IPS DF 4.7 (cell line): Measurements from ENCODE around the gene CCND2.

Experiments
- DNase-seq: peaks from one replicate; pipeline ENCODE4 v3.0.0-alpha.2; 2013; ENCODE audit warnings: low spot score; ENCODE audit errors: extremely low read depth

Gene CCND2

GRCh38 chr12:4289998-4290790 lies 16.6 kb downstream of the CCND2 start:
- no peak for DNase-seq

GRCh38 chr12:4292341-4293073 lies 18.9 kb downstream of the CCND2 start:
- DNase-seq = no peak

- no peak for DNase-seq
Observed at GRCh38 chr12:4293299-4293965, 19.9 kb downstream of the CCND2 start.

GRCh38 chr12:4293966-4294505 lies 20.5 kb downstream of the CCND2 start:
- DNase-seq = no peak

- no peak for DNase-seq
Observed at GRCh38 chr12:4296751-4297150, 23.2 kb downstream of the CCND2 start.

GRCh38 chr12:4297617-4298016 lies 24.1 kb downstream of the CCND2 start:
- no peak for DNase-seq

GRCh38 chr12:4300883-4301282 lies 27.3 kb downstream of the CCND2 start:
- no peak for DNase-seq

- DNase-seq = no peak
Observed at GRCh38 chr12:4301932-4302501, 28.5 kb downstream of the CCND2 start.

- DNase-seq = no peak
Observed at GRCh38 chr12:4302881-4303280, 29.3 kb downstream of the CCND2 start.

GRCh38 chr12:4303750-4304149 lies 30.2 kb downstream of the CCND2 start:
- no peak for DNase-seq

- DNase-seq = peak; percentile 92
Observed at GRCh38 chr12:4307593-4308333, 34.2 kb downstream of the CCND2 start.

- DNase-seq = no peak
Observed at GRCh38 chr12:4308334-4308950, 34.9 kb downstream of the CCND2 start.

- no peak for DNase-seq
Observed at GRCh38 chr12:4311776-4312175, 38.2 kb downstream of the CCND2 start.

GRCh38 chr12:4312251-4312650 lies 38.7 kb downstream of the CCND2 start:
- DNase-seq = no peak

- no peak for DNase-seq
Observed at GRCh38 chr12:4320497-4320852, 46.9 kb downstream of the CCND2 start.

- DNase-seq = peak; percentile 69
Observed at GRCh38 chr12:4320853-4321701, 47.5 kb downstream of the CCND2 start, which contains the start of gene TIGAR. TSS of gene TIGAR (plus strand) at chr12:4321213. CDS start at chr12:4321272, 59 bp downstream.

- DNase-seq = no peak
Observed at GRCh38 chr12:4322726-4323125, 49.2 kb downstream of the CCND2 start.
